Activated CD4-positive, alpha-beta T cell treated with anti-CD3 and anti-CD28 coated beads for 1 hour (primary cell): ENCODE results near the gene KIF9.
A peak's percentile ranks its signal among the peaks of the same experiment; 100 is the strongest.
"Not testable (repeated sequence)": the region's sequence is repeated elsewhere in the genome, so short reads cannot be mapped to it uniquely, and the experiment has no call there.

ENCODE experiments used
- DNase-seq: peaks from one replicate; pipeline ENCODE4 v3.0.0-alpha.2; 2020

KIF9 gene, protein sequence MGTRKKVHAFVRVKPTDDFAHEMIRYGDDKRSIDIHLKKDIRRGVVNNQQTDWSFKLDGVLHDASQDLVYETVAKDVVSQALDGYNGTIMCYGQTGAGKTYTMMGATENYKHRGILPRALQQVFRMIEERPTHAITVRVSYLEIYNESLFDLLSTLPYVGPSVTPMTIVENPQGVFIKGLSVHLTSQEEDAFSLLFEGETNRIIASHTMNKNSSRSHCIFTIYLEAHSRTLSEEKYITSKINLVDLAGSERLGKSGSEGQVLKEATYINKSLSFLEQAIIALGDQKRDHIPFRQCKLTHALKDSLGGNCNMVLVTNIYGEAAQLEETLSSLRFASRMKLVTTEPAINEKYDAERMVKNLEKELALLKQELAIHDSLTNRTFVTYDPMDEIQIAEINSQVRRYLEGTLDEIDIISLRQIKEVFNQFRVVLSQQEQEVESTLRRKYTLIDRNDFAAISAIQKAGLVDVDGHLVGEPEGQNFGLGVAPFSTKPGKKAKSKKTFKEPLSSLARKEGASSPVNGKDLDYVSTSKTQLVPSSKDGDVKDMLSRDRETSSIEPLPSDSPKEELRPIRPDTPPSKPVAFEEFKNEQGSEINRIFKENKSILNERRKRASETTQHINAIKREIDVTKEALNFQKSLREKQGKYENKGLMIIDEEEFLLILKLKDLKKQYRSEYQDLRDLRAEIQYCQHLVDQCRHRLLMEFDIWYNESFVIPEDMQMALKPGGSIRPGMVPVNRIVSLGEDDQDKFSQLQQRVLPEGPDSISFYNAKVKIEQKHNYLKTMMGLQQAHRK

GRCh38 chr3:47282424-47283192, at the start of gene KIF9, which contains the start of gene KLHL18:
KIF9 (minus strand) TSS chr3:47282799; CDS start chr3:47277374, 5,425 bp downstream.
KLHL18 (plus strand) TSS chr3:47282944; CDS start chr3:47282966, 22 bp downstream.
- DNase-seq: peak; percentile 95

DNA sequence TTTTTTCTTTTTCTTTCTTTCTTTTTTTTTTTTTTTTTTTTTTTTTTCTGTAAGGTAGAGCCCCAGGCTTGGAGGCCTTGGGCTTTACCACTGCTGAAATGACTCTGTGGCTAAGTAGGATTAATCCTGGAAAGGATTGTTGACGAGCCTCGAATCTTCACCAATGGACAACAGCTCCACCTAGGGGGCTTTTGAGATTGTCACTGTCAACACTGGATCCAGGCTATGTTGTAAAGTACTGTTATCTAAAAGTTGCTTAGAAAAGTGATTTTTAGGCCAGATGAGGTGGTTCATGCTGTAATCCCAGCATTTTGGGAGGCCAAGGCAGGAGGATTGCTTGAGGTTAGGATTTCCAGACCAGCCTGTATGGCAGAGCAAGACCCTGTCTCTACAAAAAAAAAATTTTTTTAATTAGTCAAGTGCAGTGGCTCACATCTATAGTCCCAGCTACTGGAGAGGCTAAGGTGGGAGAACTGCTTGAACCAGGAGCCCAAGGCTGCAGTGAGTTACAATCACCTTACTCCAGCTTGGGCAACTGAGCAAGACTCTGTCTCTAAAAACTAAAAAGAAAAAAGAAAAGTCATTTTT, 41.8 kb upstream of the KIF9 start:
- peak; percentile 12 for DNase-seq

DNA sequence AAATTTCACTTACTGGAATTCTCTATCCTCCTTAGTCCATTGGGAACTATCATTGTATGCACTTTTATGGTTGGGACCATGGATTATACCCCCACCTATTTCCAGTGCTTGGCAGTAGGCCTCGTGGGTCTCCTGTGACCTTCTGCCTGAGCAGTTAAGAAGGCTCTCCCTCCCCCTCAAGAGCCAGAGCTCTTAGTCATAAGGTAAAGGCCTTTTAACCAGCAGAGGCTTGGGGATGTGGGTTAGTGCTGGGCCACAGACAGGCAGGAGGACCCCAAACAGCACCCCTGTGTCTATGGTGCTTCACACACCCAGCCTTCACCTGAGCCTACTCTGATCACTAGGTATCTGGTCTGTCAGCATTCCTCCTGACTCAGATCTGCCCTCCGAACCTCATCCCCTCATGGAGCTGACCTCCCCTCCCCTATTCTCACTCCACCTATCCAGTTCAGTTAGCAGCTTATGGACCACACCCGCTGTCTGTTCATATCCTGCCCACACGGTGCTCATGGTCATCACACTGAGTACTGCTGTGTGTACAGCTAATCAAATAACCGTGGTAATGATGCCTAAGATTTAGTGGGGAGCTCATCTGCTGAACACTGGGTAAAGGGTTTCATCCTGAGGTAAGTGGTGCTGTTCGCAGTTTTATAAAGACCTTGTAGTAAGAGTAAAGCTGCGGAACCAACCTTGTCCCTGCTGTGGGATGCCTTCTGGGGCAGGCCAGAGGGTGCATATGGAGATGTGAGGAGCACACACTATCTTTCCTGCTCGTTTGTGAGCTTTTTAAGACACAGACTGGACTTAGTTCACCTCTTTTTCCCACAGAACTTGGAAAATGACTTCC, 41.1 kb upstream of the KIF9 start:
- no peak for DNase-seq

DNA sequence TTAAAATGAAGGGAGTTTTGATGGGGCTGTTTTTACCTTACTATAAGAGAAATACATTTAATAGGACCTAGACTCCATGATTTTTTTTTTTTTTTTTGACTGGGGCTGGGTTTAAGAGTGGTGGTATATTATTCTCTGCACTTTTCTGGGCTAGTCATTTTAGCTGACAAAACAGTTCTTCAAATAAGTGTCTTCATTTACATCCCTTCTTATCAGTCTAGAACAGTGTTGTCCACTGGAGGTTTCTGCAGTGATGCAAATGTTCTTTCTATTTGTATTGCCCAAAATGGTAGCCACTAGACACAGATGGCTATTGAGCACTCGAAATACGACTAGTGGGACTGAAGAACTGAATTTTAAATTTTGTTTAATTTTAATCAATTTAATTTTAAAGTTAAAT, 37.4 kb upstream of the KIF9 start:
- DNase-seq: no peak

GRCh38 chr3:47318916-47319315, 36.3 kb upstream of the KIF9 start:
- DNase-seq: no peak

GRCh38 chr3:47316151-47316550, 33.6 kb upstream of the KIF9 start:
- not testable (repeated sequence) for DNase-seq

GRCh38 chr3:47315069-47315647, 32.6 kb upstream of the KIF9 start:
- no peak for DNase-seq

GRCh38 chr3:47314056-47314764, 31.6 kb upstream of the KIF9 start:
- no peak for DNase-seq

DNA sequence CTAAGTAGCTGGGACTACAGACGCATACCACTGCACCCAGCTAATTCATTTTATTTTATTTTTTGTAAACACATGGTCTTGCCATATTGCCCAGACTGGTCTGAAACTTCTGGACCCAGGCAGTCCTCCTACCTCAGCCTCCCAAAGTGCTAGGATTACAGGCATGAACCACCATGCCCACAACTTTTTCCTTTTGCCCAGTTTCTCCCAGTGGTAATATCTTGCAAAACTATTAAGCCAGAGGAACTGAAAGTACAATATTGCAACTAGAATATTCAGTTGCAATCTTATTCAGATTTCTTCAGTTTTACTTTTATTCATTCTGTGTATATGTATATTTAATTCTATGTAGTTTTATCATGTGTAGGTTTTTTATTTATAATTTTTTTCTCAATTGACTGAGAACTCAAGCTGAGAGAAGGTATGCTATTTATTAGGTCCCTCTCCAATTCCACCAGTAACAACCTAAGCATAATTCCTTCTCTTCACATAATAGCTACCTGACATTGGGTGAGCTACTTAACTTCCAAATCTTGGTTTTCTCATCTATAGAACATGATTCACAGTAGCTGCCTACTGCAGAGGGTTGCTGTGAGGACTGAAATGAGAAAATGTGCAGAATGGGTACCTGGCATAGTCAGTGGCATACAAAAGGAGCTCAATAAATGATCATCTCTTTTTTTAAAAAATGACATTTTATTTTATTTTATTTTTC, 30.9 kb upstream of the KIF9 start:
- no peak for DNase-seq

GRCh38 chr3:47310391-47310790, 27.8 kb upstream of the KIF9 start:
- no peak for DNase-seq

- DNase-seq: not testable (repeated sequence)
These were observed 26.6 kb upstream of the KIF9 start for GRCh38 chr3:47309231-47309630.

GRCh38 chr3:47306022-47306421, 23.4 kb upstream of the KIF9 start:
- no peak for DNase-seq

- DNase-seq: no peak
These were observed 18.9 kb upstream of the KIF9 start for GRCh38 chr3:47301456-47301855.

- no peak for DNase-seq
These were observed 17.1 kb upstream of the KIF9 start for GRCh38 chr3:47299381-47300318.

- no peak for DNase-seq
These were observed 15.8 kb upstream of the KIF9 start for GRCh38 chr3:47298439-47298838.

GRCh38 chr3:47296562-47297302, 14.1 kb upstream of the KIF9 start:
- DNase-seq: no peak

GRCh38 chr3:47295976-47296375, 13.4 kb upstream of the KIF9 start:
- DNase-seq: no peak

- DNase-seq: no peak
These were observed 12.7 kb upstream of the KIF9 start for GRCh38 chr3:47295322-47295721.
